Measurements from ENCODE around the gene EYA2. TPM values are rescaled to one million over a fixed set of nuclear protein-coding genes. Genes with fewer than 3 reads are reported as not detected.

The EYA2 gene
- total RNA-seq, 4 donors from 2014 or later, result 0.60 to 4.0 (median 0.99) TPM

DNA sequence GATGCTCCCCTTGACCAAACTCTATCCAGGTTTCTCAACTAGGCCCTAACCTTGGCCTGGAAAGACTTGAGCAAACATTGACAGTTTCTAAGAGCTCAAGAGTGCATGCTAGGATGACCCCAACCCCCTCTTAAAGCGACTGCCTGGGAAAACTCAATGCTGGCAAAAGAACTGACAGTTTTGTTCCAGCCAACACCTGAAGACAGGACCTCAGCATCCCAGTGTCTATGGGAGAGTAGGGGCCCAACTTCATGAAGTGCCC lies 341.9 kb downstream of the EYA2 start:
- Histone ChIP-seq H3K4me1 (no peaks in the 10 kb centered on the region), H3K36me3 (peaks cover 0 to 53% of the 10 kb centered on the region in 2 donors), H3K27me3 (no peaks in the 10 kb centered on the region), H3K9me3 (no peaks in the 10 kb centered on the region), H3K27ac (no peak overlapping the region), H3K4me3 (no peak overlapping the region)
- in situ Hi-C loops (cut with MboI; ENCODE audit: low sequenced_read_pairs in 4 of 4), result no loop called here
- TF ChIP-seq, protein P1, sequence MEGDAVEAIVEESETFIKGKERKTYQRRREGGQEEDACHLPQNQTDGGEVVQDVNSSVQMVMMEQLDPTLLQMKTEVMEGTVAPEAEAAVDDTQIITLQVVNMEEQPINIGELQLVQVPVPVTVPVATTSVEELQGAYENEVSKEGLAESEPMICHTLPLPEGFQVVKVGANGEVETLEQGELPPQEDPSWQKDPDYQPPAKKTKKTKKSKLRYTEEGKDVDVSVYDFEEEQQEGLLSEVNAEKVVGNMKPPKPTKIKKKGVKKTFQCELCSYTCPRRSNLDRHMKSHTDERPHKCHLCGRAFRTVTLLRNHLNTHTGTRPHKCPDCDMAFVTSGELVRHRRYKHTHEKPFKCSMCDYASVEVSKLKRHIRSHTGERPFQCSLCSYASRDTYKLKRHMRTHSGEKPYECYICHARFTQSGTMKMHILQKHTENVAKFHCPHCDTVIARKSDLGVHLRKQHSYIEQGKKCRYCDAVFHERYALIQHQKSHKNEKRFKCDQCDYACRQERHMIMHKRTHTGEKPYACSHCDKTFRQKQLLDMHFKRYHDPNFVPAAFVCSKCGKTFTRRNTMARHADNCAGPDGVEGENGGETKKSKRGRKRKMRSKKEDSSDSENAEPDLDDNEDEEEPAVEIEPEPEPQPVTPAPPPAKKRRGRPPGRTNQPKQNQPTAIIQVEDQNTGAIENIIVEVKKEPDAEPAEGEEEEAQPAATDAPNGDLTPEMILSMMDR (IDR thresholded peaks at IDR 0.05 in 4 of 5, conservative IDR thresholded peaks at IDR 0.05 in 1 of 5), result no peak
- TF ChIP-seq POLR2A (IDR thresholded peaks at IDR 0.05), result no peak
- ATAC-seq (no peak), DNase-seq (no peak)
- intact Hi-C loops (cut with DNase I; ENCODE audit: low total_unique reads), result no loop called here

DNA sequence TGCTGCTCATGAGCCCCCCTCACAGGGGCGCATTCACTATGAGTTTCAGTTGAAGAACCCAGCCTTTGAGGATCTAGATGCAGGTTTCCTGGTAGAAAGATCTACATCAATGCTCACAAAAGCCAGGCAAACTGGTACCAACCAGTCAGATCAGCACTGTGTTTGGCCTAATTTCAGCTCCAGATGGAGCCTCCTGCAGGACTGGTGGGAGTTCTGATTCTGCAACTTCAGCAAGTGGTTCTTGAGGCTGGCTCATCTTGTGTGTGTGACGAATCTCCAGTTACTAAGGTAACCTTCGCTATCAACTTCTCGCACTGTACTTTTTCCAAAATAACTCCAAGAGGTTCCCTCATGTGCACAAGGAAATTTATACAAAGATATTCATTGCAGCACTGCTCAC lies 343.1 kb downstream of the EYA2 start:
- in situ Hi-C loops (cut with MboI; ENCODE audit: low sequenced_read_pairs in 4 of 4), result no loop called here
- DNase-seq, result no peak
- Histone ChIP-seq H3K4me1 (no peaks in the 10 kb centered on the region), H3K4me3 (no peak overlapping the region), H3K9me3 (no peaks in the 10 kb centered on the region), H3K27me3 (no peaks in the 10 kb centered on the region), H3K36me3 (peaks cover 0 to 57% of the 10 kb centered on the region in 2 donors), H3K27ac (no peak overlapping the region)
- no peak for ATAC-seq
- no peak for TF ChIP-seq POLR2A (IDR thresholded peaks at IDR 0.05)
- TF ChIP-seq, protein P1 (IDR thresholded peaks at IDR 0.05 in 4 of 5, conservative IDR thresholded peaks at IDR 0.05 in 1 of 5), result no peak
- intact Hi-C loops (cut with DNase I; ENCODE audit: low total_unique reads), result no loop called here

Small RNA genes lying within 50 kb of the gene (microRNA-seq; reads per million reads assigned to microRNA genes)
- 0 to 0.85 reads per million in 2 donors for gene MIR3616 (ENCODE audit: borderline replicate concordance in 2 of 2)

Other genes with a start within 250 kb of the EYA2 start
- gene SLC13A3, start 243.4 kb upstream of the EYA2 start, total RNA-seq, result 1 to 10 TPM in 2 of 4 donors, under 1 TPM in 2; 0.20 to 2.8 (median 1.1) TPM
- 10 to 100 TPM in 3 of 4 donors, 1 to 10 TPM in 1; 8.3 to 17.7 (median 10.9) TPM for gene TP53RK, start 205.4 kb upstream of the EYA2 start, total RNA-seq
- gene SLC2A10, start 185.2 kb upstream of the EYA2 start, total RNA-seq, result 1 to 10 TPM in 3 of 4 donors, under 1 TPM in 1; 0.36 to 4.0 (median 2.4) TPM